Lower leg skin (tissue), 4 donors: ENCODE data around the gene FAM25A. TPM values are rescaled to one million over a fixed set of nuclear protein-coding genes. Genes with fewer than 3 reads are reported as not detected.
"Not testable (repeated sequence)": the region's sequence is repeated elsewhere in the genome, so short reads cannot be mapped to it uniquely, and the experiment has no call there.

Experiments
- DNase-seq, 2 donors: peaks; one replicate each; pipeline ENCODE4 v3.0.0-alpha.2; 2019; ENCODE audit warnings: low spot score in 2 of 2
- H3K4me3 ChIP-seq: fragments of 200-600 bp; sonication (generic); 2 replicates; pipeline ENCODE4 v1.5.1; 2017; ENCODE audit warnings: mild to moderate bottlenecking, low read depth; ENCODE audit not compliant: poor library complexity, severe bottlenecking
- CTCF ChIP-seq, 3 donors: fragments of 450-650 bp; IDR thresholded peaks; one replicate each; pipeline ENCODE4 v1.5.1; 2016; ENCODE audit warnings: antibody characterized with exemption in 3 of 3, mild to moderate bottlenecking in 3 of 3, moderate library complexity in 2 of 3
- POLR2A ChIP-seq, 2 donors: fragments of 450-650 bp; IDR thresholded peaks; one replicate each; pipeline ENCODE4 v1.6.1; 2016 to 2017; ENCODE audit warnings: antibody characterized with exemption in 2 of 2, mild to moderate bottlenecking in 1 of 2, moderate library complexity in 1 of 2
- WGBS, 2 donors: methylation state at CpG; one replicate each; pipeline ENCODE4 v1.1.5; 2018; 5-methylcytosine and 5-hydroxymethylcytosine counted together
- intact Hi-C: fragments of 100-400 bp; cut with DNase I; formaldehyde crosslinking; loops from one replicate; pipeline ENCODE4 v1.15.0; 2023; ENCODE audit warnings: low total_unique reads
- total RNA-seq, 4 donors: library from RNA; depleted of rRNA; stranded (reverse); fragments of >200 nt; gene quantifications; one replicate each; pipeline ENCODE4 v1.1.0, GENCODE V29; 2016

The FAM25A gene
- total RNA-seq, 4 donors from 2014 or later, result 430 to 795 (median 736) TPM

GRCh38 chr10:86979296-86979818 is 40.7 kb upstream of the FAM25A start:
- WGBS, 2 donors, result 71 to 82% methylated on average over 4 of the region's 4 CpGs
- DNase-seq, result no peak
- H3K4me3 ChIP-seq, result no peak overlapping the region
- intact Hi-C loops, result no loop called here
- no peak for TF ChIP-seq CTCF (IDR thresholded peaks at IDR 0.05)
- no peak for TF ChIP-seq POLR2A (IDR thresholded peaks at IDR 0.05)

GRCh38 chr10:86979977-86980448 is 40.1 kb upstream of the FAM25A start:
- WGBS, 2 donors, result 3 to 16% methylated on average over 3 of the region's 3 CpGs
- intact Hi-C loops, result no loop called here
- TF ChIP-seq CTCF (IDR thresholded peaks at IDR 0.05) (no peak), POLR2A (IDR thresholded peaks at IDR 0.05) (no peak)
- DNase-seq, result peak; percentile 45 to 90
- H3K4me3 ChIP-seq, result no peak overlapping the region

- WGBS, 2 donors, result 64 to 69% methylated on average over 6 of the region's 6 CpGs
- DNase-seq, result peak; percentile 43 to 82
- intact Hi-C loops, H3K4me3 ChIP-seq: not testable (repeated sequence)
Measured at GRCh38 chr10:86981020-86981419, 39.1 kb upstream of the FAM25A start.

GRCh38 chr10:86981716-86982115 is 38.4 kb upstream of the FAM25A start:
- H3K4me3 ChIP-seq, result no peak overlapping the region
- no peak for TF ChIP-seq POLR2A (IDR thresholded peaks at IDR 0.05)
- DNase-seq, result no peak
- WGBS, 2 donors, result 93 to 94% methylated on average over 5 of the region's 5 CpGs
- intact Hi-C loops, result no loop called here

GRCh38 chr10:86984498-86984897 is 35.6 kb upstream of the FAM25A start:
- 99% methylated on average over 4 of the region's 4 CpGs for WGBS, 2 donors
- DNase-seq, result not testable (repeated sequence)

GRCh38 chr10:86988520-86988919 is 31.6 kb upstream of the FAM25A start:
- no peak for DNase-seq
- no peak overlapping the region for H3K4me3 ChIP-seq
- intact Hi-C loops, result no loop called here
- WGBS, 2 donors, result 21 to 22% methylated on average over 1 of the region's 1 CpG
- no peak for TF ChIP-seq POLR2A (IDR thresholded peaks at IDR 0.05)

More at GRCh38 chr10:86984498-86984897, 35.6 kb upstream of the FAM25A start:
- intact Hi-C loops, H3K4me3 ChIP-seq: not testable (repeated sequence)

- H3K4me3 ChIP-seq, DNase-seq, intact Hi-C loops: not testable (repeated sequence)
- whole genome bisulfite sequencing, 2 donors, result 83 to 86% methylated on average over 12 of the region's 12 CpGs
Measured at GRCh38 chr10:86991362-86991761, 28.7 kb upstream of the FAM25A start.

GRCh38 chr10:86992456-86992855 is 27.6 kb upstream of the FAM25A start:
- intact Hi-C loops, result no loop called here
- no peak overlapping the region for H3K4me3 ChIP-seq
- no peak for DNase-seq
- TF ChIP-seq CTCF (IDR thresholded peaks at IDR 0.05) (no peak), POLR2A (IDR thresholded peaks at IDR 0.05) (no peak)
